Measurements from ENCODE around the gene PNMT.

The PNMT gene, protein sequence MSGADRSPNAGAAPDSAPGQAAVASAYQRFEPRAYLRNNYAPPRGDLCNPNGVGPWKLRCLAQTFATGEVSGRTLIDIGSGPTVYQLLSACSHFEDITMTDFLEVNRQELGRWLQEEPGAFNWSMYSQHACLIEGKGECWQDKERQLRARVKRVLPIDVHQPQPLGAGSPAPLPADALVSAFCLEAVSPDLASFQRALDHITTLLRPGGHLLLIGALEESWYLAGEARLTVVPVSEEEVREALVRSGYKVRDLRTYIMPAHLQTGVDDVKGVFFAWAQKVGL

DNA sequence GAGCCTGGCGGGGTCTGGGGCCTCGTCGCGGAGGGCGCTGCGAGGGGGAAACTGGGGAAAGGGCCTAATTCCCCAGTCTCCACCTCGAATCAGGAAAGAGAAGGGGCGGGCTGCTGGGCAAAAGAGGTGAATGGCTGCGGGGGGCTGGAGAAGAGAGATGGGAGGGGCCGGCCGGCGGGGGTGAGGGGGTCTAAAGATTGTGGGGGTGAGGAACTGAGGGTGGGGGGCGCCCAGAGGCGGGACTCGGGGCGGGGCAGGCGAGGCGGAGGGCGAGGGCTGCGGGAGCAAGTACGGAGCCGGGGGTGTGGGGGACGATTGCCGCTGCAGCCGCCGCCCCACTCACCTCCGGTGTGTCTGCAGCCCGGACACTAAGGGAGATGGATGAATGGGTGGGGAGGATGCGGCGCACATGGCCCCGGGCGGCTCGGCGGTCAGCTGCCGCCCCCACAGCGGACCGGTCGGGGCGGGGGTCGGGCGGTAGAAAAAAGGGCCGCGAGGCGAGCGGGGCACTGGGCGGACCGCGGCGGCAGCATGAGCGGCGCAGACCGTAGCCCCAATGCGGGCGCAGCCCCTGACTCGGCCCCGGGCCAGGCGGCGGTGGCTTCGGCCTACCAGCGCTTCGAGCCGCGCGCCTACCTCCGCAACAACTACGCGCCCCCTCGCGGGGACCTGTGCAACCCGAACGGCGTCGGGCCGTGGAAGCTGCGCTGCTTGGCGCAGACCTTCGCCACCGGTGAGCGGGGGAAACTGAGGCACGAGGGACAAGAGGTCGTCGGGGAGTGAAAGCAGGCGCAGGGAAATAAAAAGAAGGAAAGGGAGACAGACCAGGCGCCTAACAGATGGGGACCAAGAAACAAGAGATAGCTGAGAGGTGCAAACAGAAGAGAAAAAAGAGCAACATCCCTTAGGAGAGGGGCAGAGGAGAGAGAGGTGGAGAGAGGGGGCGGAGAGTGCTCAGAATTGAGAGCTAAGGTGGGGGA is at the start of gene PNMT:
Gene PNMT, plus strand, starts transcription at position 509 of the 980 bp plus-strand sequence. Its CDS starts 23 bp downstream, at position 532.
- peak; percentile 66 for DNase-seq

DNA sequence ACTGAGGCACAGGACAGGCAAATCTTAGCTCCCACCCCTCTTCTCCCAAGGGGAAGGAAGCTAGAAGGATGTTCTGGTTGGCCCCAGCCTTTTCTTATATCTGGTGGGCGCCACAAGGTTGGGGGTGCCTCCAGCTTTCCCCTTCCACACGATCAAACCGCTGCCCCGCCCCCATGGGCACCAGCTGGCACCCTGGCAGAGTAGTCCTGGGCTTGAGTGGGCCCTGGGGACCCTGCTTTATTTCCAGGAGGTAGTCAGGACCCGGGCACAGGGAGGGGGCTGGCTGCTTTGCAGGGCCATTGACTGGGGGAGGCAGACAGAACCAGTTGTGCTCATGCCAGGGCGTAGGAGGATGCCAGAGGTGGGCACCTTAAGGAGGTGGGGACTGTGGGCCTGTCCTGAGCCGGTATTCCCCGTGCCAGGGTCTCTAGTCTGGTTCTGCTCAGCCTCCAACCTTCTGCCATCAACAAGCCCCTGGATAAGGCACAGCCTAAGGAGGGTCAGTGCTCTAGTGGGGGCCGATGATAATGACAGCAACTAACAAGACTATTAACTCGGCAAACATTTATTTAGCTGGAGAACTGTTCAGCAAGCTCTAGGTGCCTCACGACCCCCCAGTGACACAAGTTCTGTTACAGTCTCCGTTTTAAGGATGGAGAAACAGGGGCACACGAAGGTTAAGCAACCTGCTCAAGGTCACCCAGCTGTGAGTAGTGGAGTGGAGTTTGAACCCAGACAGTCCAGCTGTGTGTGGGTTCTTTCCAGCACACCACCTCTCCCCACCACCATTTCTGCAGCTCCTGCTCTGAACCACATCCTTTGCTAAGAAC is 49.1 kb upstream of the PNMT start:
- no peak for DNase-seq

DNA sequence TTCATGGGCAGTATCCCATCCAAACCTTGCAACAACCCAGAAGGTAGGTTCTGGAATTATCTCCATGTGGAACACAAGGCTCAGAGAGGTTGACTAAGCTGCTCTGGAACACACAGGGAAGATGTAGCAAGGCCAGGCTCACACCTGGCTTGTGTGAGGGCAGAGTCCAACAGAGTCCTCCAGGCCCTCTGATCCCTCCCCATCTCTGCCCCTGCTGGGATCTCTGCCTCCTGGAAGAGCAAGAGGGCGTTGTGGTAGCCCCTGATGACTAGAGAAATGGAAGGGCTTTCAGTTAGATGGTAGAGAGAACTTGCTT is 48.5 kb upstream of the PNMT start:
- no peak for DNase-seq

DNA sequence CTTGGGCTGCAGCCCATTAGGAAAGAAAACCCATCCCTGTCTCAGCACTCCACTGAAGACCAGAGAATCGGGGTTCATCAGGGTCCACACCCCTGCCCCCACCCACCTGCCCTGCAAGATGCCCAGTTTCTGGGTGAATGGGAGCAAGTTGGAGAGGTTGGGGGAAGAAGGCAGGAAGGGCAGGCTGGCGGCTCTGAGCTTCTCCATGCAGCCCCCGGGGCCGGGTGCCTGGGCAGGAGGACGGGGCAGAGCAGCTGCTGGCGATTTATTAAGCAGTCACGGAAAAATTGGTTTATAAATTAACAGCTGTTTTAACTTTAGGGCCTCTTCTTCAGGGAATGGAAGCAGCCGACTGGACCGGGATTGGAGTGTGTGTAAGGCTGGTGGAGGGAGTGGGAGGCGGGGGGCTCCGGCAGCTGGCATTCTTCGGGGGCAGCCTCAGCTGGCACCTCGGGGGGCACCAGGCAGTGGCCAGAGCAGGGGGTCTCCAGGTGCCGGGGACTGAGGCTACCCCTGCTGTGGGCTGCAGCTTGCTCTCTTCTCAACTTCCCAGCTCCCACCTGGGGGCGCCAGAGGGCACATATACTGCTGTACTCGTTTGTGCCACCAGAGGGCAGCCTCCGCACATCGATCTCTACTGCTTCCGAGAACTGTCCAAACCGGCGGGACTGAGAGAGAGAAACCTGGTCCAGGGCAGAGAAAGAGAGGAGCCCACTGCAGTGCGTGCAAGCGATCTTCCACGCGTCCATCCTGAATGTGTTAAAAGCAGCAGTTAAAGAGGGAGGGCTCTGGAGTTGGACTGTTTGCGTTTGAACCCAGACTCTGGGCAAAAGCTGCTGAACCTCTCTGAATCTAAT is 46.5 kb upstream of the PNMT start:
- DNase-seq, result peak; percentile 90

DNA sequence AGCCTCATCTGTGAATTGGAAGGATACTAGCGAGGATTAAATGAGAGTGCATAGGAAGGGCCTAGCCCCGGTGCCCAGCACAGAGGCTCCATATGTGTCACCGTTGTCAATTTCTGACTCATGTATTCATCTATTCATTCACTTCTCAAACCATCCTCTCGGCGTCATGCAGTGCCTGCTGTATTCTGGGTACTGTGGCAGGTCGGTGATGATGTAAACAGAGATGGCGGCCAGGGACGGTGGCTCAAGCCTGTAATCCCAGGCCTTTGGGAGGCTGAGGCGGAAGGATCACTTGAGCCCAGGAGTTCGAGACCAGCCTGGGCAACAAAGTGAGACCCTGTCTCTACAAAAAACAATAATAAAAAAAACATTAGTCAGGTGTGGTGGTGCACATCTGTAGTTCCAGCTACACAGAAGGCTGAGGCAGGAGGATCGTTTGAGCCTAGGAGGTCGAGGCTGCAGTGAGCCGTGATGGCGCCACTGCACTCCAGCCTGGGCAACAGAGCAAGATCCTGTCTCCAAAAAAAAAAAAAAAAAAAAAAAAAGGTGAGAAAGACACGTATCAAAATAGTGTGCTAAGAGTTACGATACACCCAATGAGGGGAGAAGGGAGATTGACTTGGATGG is 45.8 kb upstream of the PNMT start:
- DNase-seq, result peak; percentile 55

DNA sequence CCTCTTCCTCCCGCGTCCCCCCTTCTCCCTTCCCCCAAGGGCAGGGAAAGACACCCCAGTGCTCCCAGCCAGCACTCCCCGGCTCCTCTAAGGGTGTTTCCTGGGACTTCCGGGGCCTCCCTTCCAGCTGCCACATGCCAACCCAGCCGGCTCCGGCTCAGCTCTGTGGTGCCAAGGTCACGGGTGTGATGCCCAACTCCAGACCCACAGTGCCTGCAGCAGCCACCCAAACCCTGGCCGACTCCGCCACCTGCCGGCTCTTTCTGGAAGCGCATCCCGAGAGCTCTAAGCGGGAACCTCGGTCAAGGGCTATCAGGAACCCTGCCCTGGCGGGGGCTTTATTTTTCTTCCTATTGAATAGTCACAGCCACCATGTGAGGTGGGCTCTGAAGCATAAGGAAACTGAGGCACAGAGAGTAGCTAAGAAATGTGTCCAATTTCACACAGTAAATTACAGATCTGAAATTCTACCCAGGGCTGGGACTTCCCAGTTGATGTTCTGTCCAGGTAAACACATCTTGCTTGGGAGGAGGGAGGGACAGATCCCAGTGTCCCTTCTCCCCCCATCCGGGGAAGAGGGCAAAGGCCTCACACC is 44.8 kb upstream of the PNMT start:
- DNase-seq, result peak; percentile 89

DNA sequence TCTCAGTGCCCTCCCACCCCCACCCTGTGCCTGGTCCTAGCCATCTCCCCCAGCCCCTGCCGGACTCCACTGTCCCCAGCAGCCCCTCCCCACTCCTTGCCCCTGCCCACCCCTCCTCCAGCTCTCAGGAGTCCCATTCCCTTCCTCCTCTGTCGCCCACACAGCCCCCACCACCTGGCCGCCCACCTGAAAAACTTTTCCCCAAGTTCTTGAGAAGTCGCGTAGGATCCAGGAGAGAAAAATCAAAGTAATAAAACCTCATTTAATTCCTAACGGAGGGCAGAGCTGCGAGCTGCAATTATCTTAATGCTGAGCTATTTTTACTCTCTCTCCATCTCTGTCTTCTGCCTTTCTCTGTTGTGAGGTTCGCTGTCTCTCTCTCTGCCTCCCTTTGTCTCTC is 43.9 kb upstream of the PNMT start:
- no peak for DNase-seq

DNA sequence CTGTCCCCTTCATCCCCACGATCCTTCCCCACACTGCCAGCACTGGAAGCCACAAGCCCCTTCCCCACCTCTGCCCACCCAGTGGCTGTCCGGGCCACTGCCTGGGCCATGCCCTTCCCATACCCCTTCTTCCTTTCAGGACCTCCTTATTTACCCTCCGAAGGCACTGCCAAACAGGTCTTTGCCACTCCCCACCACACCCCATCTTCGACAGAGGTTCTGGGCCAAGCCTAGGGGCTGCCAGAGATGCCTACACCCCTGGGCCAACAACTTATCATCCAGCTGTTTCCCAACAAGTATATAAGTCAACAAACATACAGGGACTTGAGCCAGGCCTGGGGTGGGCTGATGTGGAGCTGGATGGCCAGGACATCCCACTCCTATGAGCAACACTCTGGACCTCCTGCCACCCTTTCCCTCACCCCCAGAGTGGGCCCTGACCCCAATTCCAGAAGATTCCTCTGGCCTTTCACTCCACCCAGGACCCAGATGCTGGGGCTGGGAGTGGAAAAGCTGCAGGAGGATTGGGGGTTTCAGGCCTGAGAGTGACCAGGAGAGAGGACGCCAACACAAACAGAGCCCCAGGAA is 43.0 kb upstream of the PNMT start:
- no peak for DNase-seq

DNA sequence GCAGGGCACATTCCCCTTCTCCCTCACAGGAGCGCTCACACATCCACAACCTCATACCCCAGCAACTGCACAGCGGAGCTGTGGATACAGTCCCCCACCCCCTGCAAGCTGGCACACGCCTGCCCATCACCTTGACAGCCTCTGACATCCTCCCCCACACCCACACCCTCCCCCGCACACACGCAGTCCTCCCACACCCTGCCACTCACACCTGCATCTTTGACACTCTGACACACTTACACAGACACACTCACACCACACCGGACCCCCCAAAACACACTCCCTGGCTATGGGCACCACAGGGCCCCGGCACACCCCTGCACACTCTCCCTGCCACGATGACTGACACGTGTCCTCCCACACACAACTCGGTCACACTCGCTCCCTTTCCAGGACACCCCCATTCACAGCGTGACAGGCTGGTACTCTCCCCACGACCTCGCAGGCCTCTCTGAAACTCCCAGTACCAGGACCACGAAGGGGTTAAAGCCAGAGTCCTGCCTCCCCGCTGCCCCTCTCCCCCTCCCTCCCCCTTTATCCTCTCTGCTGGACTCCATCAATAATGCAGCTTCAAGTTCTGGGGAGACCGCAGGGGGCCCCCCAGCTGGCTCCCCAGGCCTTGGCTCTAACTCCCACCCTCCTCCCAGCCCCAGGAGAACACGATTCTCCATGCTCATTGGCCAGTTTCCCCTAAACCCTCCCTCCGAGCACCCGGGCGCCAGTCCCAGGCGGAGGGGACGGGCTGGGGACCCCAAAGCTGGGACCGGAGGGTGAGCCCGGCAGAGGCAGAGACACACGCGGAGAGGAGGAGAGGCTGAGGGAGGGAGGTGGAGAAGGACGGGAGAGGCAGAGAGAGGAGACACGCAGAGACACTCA is 41.8 kb upstream of the PNMT start, which contains the start of gene PPP1R1B:
Gene PPP1R1B, plus strand, starts transcription at position 782 of the 876 bp plus-strand sequence. CDS start 441 bp downstream, outside the sequence.
- no peak for DNase-seq

DNA sequence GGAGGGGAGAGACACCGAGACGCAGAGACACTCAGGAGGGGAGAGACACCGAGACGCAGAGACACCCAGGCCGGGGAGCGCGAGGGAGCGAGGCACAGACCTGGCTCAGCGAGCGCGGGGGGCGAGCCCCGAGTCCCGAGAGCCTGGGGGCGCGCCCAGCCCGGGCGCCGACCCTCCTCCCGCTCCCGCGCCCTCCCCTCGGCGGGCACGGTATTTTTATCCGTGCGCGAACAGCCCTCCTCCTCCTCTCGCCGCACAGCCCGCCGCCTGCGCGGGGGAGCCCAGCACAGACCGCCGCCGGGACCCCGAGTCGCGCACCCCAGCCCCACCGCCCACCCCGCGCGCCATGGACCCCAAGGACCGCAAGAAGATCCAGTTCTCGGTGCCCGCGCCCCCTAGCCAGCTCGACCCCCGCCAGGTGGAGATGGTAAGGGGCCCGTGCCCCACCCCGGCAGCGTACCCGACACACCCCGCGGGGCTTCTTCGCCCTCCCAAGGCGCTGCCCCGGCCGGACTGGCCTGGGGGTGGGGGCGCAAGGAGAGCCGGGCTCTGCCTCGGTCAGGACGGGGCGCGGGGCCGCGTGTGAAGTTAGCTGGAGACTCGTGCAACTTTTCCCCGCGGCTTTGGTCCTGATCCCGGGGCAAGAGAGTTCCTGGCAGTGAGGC is 41.1 kb upstream of the PNMT start:
- no peak for DNase-seq

DNA sequence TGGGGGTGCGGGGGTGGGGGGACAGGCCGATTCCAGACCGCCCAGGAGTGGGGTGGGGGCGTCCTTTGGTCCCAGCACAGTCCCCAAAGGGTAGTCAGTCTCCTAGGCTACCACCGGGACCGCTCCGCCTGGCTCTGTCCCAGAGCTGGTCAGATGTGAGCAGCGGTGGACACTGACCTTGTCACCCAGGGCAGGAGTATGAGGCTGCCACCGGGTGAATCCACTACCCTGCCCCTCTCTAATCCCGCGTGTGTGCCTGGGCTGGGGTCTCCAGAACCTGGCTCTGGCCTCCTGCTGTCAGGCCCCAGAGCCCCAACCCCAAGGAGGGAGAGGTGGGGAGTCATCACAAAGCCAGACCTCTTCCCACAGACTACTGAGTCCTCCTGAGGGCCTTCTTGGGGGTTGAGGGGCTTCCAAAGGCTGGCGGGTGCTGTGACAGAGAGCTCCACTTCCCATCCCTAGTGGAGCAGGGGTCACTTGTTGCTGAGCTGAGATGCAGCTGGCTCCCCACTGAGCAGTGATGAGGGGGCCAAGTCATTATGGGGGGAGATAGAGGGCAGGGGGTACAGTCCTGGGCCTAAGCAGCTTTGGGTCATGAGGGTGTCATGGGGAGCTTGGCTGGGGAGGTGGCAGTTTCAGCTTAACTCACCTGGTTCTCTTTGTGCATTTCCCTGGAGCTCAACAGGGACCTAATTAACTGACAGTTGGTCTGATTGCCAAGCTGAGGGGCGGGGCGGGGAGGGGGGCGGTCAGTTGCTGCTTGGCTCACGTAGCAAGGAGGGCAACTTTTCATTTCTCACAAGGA is 40.3 kb upstream of the PNMT start:
- DNase-seq, result no peak

DNA sequence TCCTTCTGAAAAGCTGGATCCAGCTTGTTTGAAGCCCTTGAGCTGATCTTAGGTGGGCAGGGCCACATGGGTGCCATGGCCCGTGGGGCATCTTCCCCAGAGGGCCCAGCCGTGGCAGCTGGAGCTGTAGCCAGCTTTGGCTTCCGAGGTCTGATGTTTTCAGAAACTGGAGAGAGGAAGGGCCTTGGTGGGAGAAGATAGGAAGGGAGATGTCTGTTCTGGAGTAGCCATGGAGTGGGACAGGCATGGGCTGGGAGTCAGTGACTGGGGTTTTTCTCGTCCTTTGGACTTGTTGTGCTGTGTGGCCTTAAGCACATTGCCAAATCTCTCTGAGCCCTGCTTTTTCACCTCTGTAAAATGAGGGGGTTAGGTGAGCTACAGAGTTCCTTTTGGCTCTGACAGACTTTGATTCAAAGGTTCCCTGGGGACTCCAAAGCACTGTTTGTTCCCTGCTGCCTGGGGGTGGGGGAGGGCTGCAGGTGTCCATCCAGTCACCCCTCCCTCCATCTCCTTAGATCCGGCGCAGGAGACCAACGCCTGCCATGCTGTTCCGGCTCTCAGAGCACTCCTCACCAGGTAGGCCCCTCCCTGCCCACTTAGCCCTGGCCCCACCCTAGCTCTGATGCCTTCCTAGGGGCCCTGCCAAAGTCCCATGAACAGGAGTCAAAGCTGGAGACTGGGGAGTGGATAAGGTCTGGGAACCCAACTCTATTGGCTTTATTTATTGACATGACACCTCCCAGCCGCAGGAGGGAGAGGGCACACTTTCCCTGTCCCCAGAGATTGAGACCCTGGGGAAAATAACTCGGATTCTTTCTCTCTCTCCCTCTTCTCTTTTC is 39.4 kb upstream of the PNMT start:
- no peak for DNase-seq

DNA sequence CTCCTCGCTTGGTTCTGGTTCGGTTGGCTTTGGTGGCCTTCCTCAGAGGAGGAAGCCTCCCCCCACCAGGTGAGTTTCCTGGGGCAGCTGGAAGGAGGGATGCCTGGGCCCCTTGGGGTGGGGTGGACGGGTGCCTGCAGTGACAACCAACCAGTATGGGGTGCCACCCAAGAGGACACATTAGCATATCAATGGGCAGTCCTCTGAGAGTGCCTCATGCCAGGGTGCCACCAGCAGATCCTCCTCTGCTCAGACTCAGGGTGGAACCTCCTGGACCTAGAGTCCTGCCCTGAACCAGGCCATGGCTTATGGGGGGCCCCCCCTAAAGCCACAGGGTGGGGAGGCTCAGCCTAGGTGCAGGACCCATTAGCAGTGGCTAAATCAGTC is 38.8 kb upstream of the PNMT start:
- no peak for DNase-seq

DNA sequence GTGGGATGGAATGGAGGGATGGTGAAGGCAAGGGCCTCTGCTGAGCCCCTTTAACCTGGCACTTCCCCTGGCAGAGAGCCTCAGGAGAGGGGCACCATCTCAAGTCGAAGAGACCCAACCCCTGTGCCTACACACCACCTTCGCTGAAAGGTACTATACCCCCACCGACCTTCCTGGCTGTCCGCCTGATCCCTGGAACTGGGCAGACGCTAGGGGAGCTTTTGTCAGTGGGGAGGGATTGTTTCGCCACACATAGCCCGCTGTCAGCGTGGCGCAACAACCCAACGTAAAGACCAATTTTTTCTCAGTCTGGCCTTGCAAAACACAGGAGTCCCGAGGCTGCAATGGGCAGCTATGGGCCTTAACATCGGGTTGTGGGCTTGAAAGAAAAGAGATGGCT is 38.4 kb upstream of the PNMT start:
- no peak for DNase-seq

DNA sequence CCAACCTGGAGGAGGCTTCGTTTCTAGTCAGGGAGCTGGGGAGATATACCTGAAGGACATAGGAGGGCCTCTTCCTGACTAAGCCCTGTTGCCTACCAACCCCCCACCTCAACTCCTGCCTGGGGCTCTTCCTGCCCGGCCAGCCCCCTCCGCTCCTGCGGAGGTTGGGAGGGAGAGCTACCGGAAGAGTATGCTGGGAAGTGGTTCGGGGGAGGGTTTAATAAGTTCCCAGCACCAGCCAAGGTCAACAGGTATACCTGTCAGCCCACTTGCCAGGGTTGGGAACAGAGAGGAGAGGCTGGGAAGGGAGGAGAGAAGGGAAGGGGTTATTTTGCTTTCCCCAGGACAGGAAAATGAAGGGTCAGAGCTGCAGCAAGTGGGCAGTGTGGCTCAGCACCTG is 36.9 kb upstream of the PNMT start:
- DNase-seq, result no peak

DNA sequence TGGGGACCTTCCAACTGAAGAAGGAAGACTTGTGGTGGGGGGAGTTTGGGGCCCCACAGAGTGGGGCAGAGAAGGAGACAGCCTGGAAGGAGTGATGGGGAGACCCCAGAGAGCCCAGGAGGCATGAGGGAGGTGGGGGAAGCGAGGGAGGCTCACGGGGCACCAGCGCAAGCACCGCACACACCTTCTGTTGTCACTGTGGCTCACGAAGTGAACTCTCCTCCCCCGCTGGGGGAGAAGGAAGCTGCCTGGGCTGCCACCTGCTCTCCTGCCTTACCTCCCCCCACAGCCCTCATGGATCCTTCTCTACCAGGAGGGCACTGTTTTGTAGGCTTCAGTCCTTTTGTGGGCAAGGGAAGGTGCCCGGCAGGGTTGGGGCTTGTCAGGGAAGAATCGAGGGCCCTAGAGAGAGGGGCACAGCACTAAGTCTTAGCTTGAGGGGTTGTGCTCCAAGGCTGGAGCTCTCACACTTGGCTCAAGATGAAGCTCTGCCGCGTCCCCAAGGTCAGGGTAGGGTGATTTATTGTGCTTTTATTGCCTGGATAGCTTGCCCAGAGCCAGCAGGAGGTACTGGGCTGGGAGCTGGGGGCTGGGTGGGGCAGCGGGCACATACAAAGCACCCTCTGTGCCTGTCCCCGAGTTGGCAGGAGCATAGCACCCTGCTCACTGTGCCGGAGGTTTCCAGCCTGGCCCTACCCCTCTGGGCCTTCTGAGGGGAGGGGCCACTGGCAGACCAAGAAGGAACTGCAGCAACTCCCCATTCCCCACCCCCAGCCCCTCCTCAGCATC is 35.9 kb upstream of the PNMT start:
- DNase-seq, result no peak
